SJCRH30 (cell line): Measurements from ENCODE around the gene KIF22. TPM values are rescaled to one million over a fixed set of nuclear protein-coding genes. Genes with fewer than 3 reads are reported as not detected.

Experiments
- DNase-seq, 2 experiments: peaks; one replicate each; pipeline ENCODE4 v3.0.0-alpha.2; 2015 to 2020
- H3K27ac ChIP-seq: fragments of 250-450 bp; sonication (Bioruptor Pico); 2 replicates; pipeline ENCODE4 v1.5.1; 2020; ENCODE audit warnings: mild to moderate bottlenecking, moderate library complexity
- H3K27me3 ChIP-seq: fragments of 250-450 bp; sonication (Bioruptor Pico); 2 replicates; pipeline ENCODE4 v1.5.1; 2020; ENCODE audit warnings: mild to moderate bottlenecking, moderate library complexity
- H3K36me3 ChIP-seq: fragments of 250-450 bp; sonication (Bioruptor Pico); 2 replicates; pipeline ENCODE4 v1.5.1; 2020; ENCODE audit warnings: mild to moderate bottlenecking, moderate library complexity
- H3K4me1 ChIP-seq: fragments of 250-450 bp; sonication (Bioruptor Pico); 2 replicates; pipeline ENCODE4 v1.5.1; 2020; ENCODE audit warnings: mild to moderate bottlenecking, moderate library complexity
- H3K4me3 ChIP-seq: fragments of 250-450 bp; sonication (Bioruptor Pico); 2 replicates; pipeline ENCODE4 v1.5.1; 2020; ENCODE audit warnings: mild to moderate bottlenecking, moderate library complexity
- H3K9me3 ChIP-seq: fragments of 250-450 bp; sonication (Bioruptor Pico); replicated peaks from 2 replicates; pipeline ENCODE4 v1.5.1; 2020; ENCODE audit warnings: mild to moderate bottlenecking, moderate library complexity
- total RNA-seq: library from RNA; depleted of rRNA; stranded (reverse); fragments of >200 nt; shearing (Covaris generic); gene quantifications from 2 replicates; pipeline ENCODE4 v1.2.3, GENCODE V29; 2014

KIF22 gene
- total RNA-seq, 1 experiment from 2014 or later = 122 TPM

DNA sequence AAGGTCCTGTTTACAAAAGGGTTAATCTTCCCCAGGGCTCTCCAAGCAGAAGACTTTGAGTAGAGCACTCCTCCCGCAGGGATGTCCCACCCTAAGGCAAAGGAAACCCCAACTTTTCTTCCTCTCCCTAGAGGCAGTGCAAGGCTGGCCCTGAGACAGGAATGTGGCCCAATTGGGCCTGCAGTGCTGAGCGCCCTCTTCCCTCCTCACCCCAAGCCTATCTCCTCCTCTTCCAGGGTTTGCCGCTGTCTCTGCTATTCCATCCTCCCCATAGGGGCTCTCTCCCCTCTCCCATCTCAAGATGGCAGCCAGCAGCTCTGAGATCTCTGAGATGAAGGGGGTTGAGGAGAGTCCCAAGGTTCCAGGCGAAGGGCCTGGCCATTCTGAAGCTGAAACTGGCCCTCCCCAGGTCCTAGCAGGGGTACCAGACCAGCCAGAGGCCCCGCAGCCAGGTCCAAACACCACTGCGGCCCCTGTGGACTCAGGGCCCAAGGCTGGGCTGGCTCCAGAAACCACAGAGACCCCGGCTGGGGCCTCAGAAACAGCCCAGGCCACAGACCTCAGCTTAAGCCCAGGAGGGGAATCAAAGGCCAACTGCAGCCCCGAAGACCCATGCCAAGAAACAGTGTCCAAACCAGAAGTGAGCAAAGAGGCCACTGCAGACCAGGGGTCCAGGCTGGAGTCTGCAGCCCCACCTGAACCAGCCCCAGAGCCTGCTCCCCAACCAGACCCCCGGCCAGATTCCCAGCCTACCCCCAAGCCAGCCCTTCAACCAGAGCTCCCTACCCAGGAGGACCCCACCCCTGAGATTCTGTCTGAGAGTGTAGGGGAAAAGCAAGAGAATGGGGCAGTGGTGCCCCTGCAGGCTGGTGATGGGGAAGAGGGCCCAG, 22.4 kb downstream of the KIF22 start:
- H3K4me3 ChIP-seq = peak overlapping the region; percentile 58
- H3K27ac ChIP-seq = no peak overlapping the region
- H3K4me1 ChIP-seq = peaks cover 11% of the 10 kb centered on the region
- H3K36me3 ChIP-seq = peaks cover 20% of the 10 kb centered on the region
- no peak for DNase-seq
- H3K27me3 ChIP-seq = no peaks in the 10 kb centered on the region
- no peaks in the 10 kb centered on the region for H3K9me3 ChIP-seq

DNA sequence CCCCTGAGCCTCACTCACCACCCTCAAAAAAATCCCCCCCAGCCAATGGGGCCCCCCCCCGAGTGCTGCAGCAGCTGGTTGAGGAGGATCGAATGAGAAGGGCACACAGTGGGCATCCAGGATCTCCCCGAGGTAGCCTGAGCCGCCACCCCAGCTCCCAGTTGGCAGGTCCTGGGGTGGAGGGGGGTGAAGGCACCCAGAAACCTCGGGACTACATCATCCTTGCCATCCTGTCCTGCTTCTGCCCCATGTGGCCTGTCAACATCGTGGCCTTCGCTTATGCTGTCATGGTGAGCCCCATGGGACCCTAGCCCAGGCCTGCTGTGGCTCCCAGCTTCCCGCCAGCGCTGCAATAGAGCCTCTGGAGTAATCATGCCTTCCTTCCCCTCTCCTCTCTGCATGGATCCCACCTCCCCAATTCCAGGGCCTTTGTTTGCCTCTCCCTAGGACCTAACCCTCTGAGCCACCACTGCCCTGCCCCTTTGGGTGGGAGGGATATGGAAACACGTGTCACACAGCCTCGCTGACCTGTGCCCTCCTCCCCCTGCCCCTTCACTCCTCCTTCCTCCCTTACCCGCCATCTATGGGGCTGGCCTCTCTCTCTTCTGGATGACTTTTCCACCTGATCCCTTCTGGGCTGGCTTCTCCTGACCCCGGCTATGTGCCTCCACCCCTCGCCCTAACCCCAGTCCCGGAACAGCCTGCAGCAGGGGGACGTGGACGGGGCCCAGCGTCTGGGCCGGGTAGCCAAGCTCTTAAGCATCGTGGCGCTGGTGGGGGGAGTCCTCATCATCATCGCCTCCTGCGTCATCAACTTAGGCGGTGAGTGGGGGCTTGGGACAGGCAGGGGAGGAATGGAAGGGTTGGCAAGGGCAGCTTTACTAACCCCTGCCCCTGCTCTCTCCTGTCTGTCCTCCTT, 23.4 kb downstream of the KIF22 start:
- DNase-seq = no peak
- Histone ChIP-seq H3K27me3 (no peaks in the 10 kb centered on the region), H3K4me3 (no peak overlapping the region), H3K9me3 (no peaks in the 10 kb centered on the region), H3K36me3 (peaks cover 11% of the 10 kb centered on the region), H3K4me1 (peaks cover 9% of the 10 kb centered on the region), H3K27ac (no peak overlapping the region)

DNA sequence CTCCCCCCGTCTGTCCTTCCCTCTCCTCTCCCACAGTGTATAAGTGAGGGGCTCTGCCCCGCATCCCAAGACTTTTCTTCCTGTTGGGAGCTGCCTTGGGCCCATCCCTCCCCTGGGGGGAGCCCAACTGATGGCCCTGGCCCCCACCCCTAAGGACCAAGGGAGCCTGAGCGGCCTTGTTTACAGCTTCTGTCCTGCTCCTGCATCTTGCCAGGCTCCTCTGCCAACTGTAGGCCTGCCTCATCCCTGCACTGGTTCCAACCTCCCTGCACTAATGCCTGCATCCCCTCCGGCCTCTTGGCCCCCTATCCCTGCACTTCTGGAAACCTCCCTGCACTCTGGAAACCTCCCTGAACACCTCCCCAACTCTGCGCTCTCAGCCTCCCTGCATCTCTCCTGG, 24.0 kb downstream of the KIF22 start:
- Histone ChIP-seq H3K4me3 (no peak overlapping the region), H3K27ac (no peak overlapping the region), H3K4me1 (peaks cover 9% of the 10 kb centered on the region), H3K9me3 (no peaks in the 10 kb centered on the region), H3K27me3 (no peaks in the 10 kb centered on the region), H3K36me3 (peaks cover 6% of the 10 kb centered on the region)
- no peak for DNase-seq

DNA sequence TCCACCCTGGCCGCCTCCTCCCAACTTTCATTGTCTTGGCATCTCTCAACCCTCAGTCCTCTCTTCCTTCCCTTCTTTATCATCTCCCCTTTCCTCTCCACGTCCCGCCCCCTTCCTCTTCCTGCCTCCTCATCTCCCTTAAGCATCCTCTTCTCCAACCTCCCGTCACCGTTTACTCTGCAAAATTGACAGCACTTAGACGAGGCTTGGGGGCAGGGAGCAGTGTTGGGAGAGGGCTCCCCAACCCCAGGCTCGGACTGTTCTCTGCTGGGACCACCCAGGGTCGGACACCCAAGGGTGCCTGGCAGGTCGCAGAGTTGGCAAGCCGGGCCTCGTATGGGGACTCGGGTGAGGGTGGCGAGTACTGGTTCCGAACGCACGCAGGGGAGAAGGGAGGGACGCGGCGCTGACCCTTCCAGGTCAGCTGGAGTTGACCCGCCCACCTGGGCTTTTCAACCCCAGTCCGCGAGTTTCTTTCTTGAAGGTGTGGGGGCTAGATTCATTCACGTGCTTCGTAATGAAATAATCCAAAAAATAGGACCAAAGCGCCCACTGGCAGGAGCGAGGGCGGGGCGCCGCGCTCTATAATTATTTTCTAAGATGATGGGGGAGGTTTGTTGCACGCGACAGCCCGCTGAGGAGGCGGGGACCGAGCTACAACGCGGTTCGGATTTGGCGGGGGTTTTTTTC, 24.6 kb downstream of the KIF22 start:
- DNase-seq = no peak
- Histone ChIP-seq H3K9me3 (no peaks in the 10 kb centered on the region), H3K27ac (peak overlapping the region; percentile 62), H3K4me1 (peaks cover 9% of the 10 kb centered on the region), H3K4me3 (peak overlapping the region; percentile 79), H3K36me3 (peaks cover 6% of the 10 kb centered on the region; the same call in 1 of the 2 replicates), H3K27me3 (no peaks in the 10 kb centered on the region)

DNA sequence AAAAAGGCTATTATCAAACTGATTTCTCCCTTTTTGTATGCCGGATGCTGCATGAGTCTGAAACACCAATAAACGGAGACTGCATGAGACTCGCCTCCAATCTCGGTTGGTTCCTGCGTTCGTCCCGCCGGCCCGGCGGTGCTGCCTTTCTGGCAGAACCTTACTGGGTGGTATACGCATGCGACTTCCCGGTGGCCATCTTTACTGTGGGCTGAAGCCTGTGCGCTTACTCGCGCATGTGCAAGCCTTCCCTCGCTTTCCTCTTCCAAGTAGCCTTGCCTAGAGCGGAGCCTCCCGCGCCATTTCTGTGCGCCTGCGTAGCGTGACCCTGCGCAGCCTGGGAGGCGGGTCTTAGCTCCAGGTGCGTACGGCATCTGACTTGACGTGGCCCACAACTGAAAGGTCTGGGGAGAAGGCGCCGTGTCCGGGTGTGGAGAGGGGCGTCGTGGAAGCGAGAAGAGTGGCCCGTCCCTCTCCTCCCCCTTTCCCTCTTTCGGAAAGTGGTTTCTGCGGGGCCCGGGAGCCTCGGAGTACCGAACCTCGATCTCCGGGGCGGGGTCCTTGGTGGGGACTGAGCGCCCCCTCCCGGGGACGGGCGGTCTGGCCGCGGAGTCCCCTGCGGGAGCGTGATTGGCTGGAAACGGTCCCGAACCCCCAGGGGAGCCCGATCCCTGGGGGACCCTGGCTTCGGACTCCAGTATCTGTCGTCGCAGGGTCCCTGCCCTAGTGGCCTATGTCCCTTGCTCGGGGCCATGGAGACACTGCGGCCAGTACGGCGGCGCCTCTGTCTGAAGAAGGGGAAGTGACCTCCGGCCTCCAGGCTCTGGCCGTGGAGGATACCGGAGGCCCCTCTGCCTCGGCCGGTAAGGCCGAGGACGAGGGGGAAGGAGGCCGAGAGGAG, 25.5 kb downstream of the KIF22 start, which contains the start of gene PAGR1:
Gene PAGR1 (plus strand): TSS at position 360 of the 901 bp plus-strand sequence. CDS start 374 bp downstream, at position 734.
- peaks cover 13% of the 10 kb centered on the region for H3K4me1 ChIP-seq

DNA sequence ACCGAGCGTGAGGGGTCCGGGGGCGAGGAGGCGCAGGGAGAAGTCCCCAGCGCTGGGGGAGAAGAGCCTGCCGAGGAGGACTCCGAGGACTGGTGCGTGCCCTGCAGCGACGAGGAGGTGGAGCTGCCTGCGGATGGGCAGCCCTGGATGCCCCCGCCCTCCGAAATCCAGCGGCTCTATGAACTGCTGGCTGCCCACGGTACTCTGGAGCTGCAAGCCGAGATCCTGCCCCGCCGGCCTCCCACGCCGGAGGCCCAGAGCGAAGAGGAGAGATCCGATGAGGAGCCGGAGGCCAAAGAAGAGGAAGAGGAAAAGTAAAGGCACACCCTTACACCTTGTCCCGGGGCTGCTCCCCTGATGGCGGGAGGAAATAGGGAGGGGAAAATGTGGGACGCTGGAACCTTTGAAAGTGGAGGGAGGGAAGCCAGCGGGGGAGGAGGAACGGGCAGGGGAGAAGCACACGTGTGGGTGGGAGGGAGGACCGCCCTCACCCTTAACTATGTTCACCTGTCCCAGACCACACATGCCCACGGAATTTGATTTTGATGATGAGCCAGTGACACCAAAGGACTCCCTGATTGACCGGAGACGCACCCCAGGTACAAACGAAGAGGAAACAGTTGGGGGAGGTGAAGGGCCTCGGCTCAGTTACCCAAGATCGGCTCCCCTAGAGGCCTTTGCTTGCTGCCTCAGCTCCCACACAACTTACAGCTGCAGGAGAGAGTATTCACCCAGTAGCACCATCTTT, 26.3 kb downstream of the KIF22 start:
- no peaks in the 10 kb centered on the region for H3K9me3 ChIP-seq
- H3K4me3 ChIP-seq = peak overlapping the region; percentile 79
- H3K27me3 ChIP-seq = no peaks in the 10 kb centered on the region
- H3K4me1 ChIP-seq = peaks cover 14% of the 10 kb centered on the region
- peak; percentile 65 to 75 for DNase-seq
- H3K36me3 ChIP-seq = no peaks in the 10 kb centered on the region; the same call in 1 of the 2 replicates
- peak overlapping the region; percentile 62 for H3K27ac ChIP-seq

More for the DNA sequence above, 25.5 kb downstream of the KIF22 start, which contains the start of gene PAGR1:
- no peaks in the 10 kb centered on the region for H3K9me3 ChIP-seq
- peak within 1 kb of the TSS; percentile 79 for H3K4me3 ChIP-seq
- DNase-seq = peak; percentile 97 to 98
- H3K36me3 ChIP-seq = no peaks in the 10 kb centered on the region; the same call in 1 of the 2 replicates
- H3K27ac ChIP-seq = peak within 1 kb of the TSS; percentile 62
- no peaks in the 10 kb centered on the region for H3K27me3 ChIP-seq

DNA sequence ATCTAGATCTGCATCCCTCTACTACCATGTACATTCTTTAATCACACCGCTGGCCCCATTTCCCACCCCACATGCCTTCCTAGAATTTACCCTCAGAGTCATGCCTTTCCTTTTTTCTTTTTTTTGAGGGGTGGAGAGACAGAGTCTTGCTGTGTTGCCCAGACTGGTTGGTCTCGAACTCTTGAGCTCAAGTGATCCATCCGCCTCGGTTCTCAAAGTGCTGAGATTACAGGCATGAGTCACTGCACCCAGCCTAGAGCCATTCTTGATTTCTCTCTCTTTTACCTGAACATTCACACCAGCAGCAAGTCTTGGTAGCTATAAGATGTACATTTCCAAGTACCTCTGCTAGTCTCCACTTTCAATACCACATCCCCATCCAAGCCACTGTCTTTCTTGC, 27.5 kb downstream of the KIF22 start:
- H3K27ac ChIP-seq = no peak overlapping the region
- no peaks in the 10 kb centered on the region; the same call in 1 of the 2 replicates for H3K36me3 ChIP-seq
- no peak overlapping the region for H3K4me3 ChIP-seq
- DNase-seq = no peak
- peaks cover 14% of the 10 kb centered on the region for H3K4me1 ChIP-seq
- H3K27me3 ChIP-seq = no peaks in the 10 kb centered on the region
- no peaks in the 10 kb centered on the region for H3K9me3 ChIP-seq

DNA sequence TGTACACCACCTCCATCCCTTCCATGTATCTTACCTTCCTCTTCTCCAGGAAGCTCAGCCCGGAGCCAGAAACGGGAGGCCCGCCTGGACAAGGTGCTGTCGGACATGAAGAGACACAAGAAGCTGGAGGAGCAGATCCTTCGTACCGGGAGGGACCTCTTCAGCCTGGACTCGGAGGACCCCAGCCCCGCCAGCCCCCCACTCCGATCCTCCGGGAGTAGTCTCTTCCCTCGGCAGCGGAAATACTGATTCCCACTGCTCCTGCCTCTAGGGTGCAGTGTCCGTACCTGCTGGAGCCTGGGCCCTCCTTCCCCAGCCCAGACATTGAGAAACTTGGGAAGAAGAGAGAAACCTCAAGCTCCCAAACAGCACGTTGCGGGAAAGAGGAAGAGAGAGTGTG, 29.0 kb downstream of the KIF22 start:
- DNase-seq = no peak
- H3K4me3 ChIP-seq = no peak overlapping the region
- no peaks in the 10 kb centered on the region for H3K9me3 ChIP-seq
- no peaks in the 10 kb centered on the region; the same call in 1 of the 2 replicates for H3K36me3 ChIP-seq
- H3K4me1 ChIP-seq = peaks cover 16% of the 10 kb centered on the region
- H3K27ac ChIP-seq = no peak overlapping the region
- H3K27me3 ChIP-seq = no peaks in the 10 kb centered on the region

DNA sequence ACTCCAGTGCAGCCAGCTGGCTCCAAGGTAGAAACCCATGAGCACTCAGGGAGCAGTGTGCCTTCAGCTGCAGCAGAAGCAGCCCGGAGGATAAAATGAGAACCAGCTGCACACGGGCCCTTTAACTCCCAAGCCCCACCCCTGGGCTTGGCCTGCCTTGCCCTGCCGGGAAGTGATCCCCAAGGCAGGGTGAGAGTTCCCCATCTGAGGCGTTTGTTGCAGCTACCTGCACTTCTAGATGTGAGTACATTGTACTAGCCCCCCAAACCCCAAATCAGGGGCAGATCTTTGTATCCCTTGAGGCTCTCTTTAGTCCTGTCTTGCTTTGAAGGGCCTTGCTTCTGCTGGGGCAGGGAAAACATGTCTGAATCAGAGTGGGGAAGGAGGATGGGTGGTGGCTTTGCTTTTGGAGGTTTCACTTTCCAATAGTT, 29.7 kb downstream of the KIF22 start, which contains the start of gene MVP:
Gene MVP (plus strand): TSS at position 192 of the 431 bp plus-strand sequence. CDS start 10,088 bp downstream, outside the sequence.
- no peak within 1 kb of the TSS for H3K27ac ChIP-seq
- DNase-seq = no peak
- H3K36me3 ChIP-seq = no peaks in the 10 kb centered on the region; the same call in 1 of the 2 replicates
- no peak within 1 kb of the TSS; the same call in 1 of the 2 replicates for H3K4me3 ChIP-seq
- H3K9me3 ChIP-seq = no peaks in the 10 kb centered on the region
- peaks cover 20% of the 10 kb centered on the region for H3K4me1 ChIP-seq
- no peaks in the 10 kb centered on the region for H3K27me3 ChIP-seq

DNA sequence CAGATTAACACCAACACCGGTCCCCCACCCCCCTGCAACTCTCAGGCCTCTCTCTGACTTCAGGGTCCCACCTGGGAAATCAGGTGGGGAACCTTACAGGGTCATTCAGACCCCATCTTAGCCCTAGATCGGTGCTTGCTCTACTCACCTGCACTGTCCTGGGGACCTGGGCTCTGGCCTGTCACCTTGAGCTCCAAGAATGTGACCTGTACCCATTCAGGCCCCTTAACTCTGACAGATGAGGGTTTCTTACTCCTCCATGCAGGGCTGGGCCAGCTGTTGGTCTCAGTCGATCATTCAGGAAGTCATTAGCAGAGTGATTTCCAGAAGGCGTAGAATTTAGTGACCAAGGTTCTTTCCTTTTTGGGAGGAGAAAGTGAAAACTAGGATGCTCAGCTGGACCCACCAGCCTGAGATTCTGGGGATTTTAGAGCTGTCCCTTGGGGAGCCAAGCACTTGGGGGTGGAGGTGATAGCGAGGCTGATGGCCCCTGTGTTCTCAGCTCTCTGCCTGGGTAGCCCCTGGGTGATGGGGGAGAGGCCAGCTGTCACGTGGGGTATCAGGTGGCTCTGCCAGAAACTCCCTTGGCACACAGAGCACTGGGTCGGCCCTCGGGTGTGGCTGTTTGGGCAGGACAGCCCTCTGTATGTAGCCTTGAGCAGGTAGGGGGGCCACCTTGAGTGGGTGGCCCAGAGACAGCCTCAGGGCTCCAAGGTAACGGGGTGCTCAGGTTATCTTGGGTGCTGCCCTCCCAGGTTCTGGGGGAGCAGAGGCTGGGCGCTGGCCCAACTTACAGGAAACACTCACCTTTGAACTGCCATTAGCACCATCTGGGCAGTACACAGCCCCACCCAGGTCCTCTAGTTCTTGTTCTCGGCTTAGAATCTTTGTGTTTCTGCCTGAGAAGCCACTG, 30.4 kb downstream of the KIF22 start:
- no peak for DNase-seq
- H3K4me3 ChIP-seq = no peak overlapping the region

DNA sequence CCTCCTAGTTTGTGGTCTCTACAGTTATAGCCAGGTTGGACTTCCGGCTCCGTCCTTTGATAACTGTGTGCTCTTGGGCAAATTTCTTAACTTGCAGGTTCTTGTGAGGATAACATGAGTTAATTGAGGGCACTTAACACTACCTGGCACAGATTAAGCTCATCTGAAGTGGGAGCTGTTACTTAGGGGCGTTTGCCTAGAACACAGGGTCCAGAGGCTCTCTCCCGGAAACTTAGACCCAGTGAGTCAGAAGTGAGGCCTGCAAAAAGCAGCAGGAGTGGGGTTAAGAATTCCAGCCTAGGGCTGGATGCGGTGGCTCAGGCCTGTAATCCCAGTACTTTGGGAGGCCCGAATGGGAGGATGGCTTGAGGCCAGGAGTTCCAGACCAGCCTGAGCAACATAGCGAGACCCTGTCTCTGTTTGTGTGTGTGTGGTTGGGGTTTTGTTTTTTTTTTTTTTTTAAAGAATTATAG, 31.1 kb downstream of the KIF22 start:
- H3K4me3 ChIP-seq = no peak overlapping the region
- H3K9me3 ChIP-seq = no peaks in the 10 kb centered on the region
- no peak overlapping the region for H3K27ac ChIP-seq
- no peaks in the 10 kb centered on the region; the same call in 1 of the 2 replicates for H3K36me3 ChIP-seq
- no peaks in the 10 kb centered on the region for H3K27me3 ChIP-seq
- H3K4me1 ChIP-seq = peaks cover 27% of the 10 kb centered on the region
- no peak for DNase-seq

More for the DNA sequence above, 30.4 kb downstream of the KIF22 start:
- no peak overlapping the region for H3K27ac ChIP-seq
- no peaks in the 10 kb centered on the region; the same call in 1 of the 2 replicates for H3K36me3 ChIP-seq
- H3K4me1 ChIP-seq = peaks cover 27% of the 10 kb centered on the region
- no peaks in the 10 kb centered on the region for H3K9me3 ChIP-seq
- no peaks in the 10 kb centered on the region for H3K27me3 ChIP-seq
